ENCODE data around the gene BARX1.

DNA sequence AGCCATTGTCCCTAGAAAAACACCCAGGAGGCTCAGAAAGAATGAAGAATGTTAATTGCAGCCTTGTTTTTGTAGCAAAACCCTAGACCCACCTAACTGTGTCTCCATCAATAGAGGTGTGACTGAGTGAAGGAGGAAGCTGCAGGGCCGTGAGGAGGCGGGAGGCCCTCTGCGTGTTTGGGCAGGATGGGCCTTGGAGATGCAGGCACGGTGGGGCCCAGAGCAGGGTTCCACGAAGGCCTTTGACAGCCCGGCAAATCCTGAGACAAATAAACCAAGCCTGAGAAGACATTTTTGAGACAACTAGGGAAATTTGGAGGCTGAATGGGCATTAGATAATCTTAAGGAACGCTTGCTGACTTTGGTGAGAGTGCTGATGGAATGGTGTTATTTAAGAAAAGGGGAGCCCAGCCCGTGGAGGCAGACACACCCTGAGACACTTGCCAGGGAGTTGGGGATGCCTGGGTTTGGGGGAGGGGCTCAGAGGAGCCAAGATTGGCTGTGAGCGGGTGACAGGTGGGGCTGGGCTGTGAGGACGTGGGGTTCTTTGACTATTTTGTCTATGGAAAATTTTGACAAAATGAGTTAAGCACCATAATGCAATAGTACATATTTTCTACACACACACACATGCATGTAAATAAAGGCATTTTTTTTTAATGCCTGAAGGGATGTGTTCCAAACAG lies 48.8 kb downstream of the BARX1 start:
- TF ChIP-seq, protein P1, sequence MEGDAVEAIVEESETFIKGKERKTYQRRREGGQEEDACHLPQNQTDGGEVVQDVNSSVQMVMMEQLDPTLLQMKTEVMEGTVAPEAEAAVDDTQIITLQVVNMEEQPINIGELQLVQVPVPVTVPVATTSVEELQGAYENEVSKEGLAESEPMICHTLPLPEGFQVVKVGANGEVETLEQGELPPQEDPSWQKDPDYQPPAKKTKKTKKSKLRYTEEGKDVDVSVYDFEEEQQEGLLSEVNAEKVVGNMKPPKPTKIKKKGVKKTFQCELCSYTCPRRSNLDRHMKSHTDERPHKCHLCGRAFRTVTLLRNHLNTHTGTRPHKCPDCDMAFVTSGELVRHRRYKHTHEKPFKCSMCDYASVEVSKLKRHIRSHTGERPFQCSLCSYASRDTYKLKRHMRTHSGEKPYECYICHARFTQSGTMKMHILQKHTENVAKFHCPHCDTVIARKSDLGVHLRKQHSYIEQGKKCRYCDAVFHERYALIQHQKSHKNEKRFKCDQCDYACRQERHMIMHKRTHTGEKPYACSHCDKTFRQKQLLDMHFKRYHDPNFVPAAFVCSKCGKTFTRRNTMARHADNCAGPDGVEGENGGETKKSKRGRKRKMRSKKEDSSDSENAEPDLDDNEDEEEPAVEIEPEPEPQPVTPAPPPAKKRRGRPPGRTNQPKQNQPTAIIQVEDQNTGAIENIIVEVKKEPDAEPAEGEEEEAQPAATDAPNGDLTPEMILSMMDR (IDR thresholded peaks at IDR 0.05; ENCODE audit: poor library complexity, severe bottlenecking): no peak
- no peak for TF ChIP-seq RAD21 (conservative IDR thresholded peaks at IDR 0.05)
- no peak for TF ChIP-seq EZH2 (IDR thresholded peaks at IDR 0.05; ENCODE audit: borderline replicate concordance, insufficient read depth, low read length, poor library complexity, severe bottlenecking)
- TF ChIP-seq REST (IDR thresholded peaks at IDR 0.05; ENCODE audit: borderline replicate concordance): no peak
- TF ChIP-seq TAF1 (IDR thresholded peaks at IDR 0.05; ENCODE audit: low read depth): no peak
- no peak for TF ChIP-seq SMC3 (conservative IDR thresholded peaks at IDR 0.05; ENCODE audit: poor library complexity)

All from neural cell (in vitro differentiated cells).